GM19043 (cell line): ENCODE results near the gene IL26.
"Not testable (repeated sequence)": the region's sequence is repeated elsewhere in the genome, so short reads cannot be mapped to it uniquely, and the experiment has no call there.

Source experiments
- ATAC-seq: cut with Tn5 transposase; IDR thresholded peaks from one replicate; pipeline ENCODE4 v1.9.1; 2021; ENCODE audit warnings: low read depth; ENCODE audit not compliant: unreplicated experiment

Gene IL26

DNA sequence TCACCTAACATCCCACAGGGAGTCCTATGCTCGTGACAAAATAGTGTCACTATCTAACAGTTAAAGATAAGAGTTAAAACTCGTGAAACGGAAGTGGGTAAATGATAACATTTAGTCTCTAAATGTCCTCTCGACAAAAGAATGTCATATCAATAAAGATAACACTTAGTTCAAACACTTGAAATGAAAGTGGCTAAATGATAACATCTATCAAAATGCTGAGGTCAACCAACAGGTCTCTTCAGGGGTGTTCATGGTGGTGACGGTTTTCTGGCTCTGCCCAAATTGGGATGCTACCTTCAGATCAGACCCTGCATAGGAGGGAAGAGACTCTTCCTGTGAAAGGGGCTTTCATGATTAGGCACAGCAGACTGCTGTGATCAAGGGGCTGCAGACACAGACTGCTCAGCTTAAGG, 22.1 kb downstream of the IL26 start:
- no peak for ATAC-seq

DNA sequence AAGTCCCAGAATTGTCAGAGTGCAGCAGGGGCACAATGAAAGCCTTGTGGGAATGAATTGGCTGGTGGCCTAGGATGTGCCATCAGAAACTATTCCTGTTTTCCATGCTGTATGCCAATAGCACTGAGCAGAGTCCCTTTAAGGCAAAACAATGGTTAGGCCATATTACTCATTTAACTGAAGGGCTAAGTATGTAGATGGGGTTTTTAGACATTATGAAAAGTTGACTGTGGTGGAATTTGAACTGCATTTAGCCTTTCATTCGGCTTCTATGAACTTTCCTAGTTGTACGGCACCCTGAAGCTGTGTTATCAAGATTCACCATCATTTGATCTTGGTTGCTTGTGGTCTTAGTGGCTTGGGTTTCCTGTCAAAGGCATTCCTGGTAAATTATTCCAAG, 24.8 kb downstream of the IL26 start:
- ATAC-seq: no peak

DNA sequence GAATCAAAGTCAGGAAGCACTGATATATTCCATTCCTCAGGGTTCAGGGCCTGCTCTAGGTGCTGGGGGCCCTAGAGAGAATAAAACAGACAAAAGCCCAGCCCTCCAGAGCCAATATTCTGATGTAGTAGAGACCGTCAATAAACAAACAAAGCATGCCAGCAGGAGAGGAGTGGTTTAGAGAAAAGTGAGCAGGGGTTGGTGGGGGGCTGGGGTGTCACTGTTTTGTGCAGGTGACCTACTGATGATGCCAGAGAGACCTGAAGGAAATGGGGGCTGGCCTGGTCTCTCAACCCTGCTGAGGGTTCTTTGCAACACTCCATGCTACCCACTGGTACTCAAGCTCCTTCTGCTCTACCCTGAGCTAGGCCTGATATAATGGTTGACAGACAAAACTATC, 26.5 kb downstream of the IL26 start:
- ATAC-seq: no peak

DNA sequence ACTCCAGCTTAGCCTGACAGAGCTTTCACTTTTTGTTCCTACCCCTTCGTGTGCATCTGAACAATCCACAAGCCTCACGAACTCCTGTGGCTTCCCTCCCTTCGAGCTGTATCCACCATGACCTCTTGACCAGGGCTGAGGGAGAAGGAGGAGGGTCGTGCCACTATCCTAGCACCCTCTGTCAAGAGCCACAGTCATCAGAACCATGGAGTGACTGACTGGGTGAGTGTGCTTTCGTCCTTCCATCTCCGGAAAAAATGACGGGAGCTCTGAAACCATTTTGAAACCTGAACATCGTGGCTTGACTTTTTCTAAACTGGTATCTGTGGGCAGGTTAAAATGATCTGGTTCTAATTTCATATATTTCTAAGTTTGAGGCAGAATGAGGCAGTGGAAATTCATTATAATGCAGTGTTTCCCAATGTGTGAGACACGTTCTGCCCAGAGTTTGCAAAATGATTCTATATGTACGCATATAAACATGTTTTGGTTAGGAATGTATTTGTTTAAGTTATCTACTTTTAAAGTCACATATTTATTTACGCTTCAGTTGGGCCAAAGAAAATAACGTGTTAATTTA, 27.0 kb downstream of the IL26 start:
- no peak for ATAC-seq

DNA sequence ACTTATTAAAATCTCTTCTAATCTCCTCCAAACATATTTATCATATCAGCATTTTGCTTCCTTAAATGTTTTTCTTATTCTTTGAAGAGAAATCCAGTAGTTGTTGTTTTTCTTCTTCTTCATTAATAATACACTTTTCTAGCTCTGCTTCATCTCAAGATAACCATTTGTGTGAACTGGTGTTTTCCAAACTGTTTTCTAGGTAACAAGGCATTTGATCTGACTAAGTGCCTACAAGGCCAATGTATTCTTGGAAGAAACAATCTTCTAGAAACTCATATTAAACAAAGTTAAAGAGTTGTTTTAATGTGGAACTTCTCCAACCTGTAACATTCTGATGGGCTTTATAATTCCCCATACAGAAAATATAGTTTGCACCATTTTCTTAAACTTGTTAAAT, 35.3 kb downstream of the IL26 start:
- no peak for ATAC-seq

DNA sequence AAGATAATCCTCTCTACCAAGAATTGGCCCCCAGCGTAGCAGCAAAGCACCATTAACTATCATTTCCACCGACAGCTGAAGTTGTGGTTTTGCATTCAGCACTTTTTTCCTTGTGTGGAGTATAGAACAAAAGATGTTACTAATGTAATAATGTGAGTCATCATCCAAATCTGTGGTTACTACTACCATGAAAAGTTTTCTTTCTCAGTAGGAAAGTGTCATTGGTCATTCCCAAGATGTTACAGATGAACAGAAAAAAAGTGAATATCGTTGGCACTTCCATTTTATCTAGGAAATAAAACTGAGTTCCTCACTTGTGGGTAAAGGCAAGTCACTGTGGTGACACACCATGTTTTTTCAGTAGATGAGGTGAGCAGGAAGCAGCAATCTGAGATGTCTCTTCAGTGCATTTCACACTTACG, 35.8 kb downstream of the IL26 start:
- no peak for ATAC-seq

DNA sequence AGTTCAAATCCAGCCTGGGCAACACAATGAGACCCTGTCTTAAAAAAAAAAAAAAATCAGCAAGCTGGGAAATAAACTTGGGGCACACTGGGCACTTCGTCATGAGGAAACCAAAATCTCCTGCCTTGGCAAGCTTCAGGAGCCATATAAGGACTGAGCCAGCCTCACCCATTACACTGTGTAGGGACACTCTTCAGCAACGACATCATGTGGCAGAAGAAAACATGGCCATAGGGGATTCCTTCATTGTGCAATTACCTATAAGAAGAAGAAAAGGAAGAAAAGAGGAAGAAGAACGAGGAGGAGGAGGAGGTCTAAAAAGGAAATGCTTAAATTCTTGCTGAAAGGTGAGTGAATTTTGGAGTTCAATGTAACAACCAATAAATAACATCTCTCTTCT, 40.0 kb downstream of the IL26 start:
- ATAC-seq: no peak

DNA sequence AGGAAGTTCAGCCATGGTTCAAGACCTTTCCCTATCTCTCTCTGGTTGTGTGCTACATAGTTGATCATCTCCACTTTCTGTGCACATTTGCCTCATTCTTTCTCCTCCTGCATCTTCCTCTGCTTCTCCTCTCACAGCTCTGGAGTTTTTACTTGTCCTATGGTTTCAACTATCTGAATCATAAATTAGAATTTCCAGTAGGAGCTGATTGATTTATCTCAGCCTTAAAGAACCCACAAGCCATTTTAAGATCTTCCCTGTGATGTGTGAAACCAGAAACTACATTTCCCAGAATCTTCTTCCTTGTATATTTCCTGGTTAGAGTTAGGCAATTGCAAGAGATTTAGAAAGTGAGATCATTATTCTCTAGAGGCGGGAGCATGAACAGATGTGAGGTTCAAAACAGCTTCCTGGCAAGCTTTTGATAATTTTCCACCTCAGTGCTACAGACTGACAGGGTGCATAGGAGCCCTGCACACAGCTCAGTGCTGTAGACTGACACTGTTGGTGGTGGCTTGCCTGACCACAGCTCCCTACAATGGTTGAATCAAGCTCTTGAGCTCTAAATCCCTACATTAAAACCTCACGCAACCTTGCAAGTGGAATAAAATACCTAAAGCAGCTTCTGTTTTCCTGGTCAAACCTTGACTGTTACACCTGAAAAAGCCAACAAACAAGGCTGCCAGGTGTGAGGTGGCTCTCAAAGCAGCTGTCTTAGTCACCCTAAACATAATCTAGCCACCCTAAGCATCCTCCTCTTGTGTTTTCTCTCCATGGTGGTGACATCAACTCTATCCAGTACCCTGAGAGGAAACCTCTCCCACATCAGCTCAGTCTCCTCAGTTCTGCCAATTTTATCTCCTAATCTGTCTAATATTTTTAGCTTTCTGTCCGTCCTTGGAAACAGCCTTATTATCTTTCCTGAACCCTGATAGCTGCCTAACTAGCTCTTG, 44.5 kb downstream of the IL26 start:
- peak; percentile 79 for ATAC-seq

DNA sequence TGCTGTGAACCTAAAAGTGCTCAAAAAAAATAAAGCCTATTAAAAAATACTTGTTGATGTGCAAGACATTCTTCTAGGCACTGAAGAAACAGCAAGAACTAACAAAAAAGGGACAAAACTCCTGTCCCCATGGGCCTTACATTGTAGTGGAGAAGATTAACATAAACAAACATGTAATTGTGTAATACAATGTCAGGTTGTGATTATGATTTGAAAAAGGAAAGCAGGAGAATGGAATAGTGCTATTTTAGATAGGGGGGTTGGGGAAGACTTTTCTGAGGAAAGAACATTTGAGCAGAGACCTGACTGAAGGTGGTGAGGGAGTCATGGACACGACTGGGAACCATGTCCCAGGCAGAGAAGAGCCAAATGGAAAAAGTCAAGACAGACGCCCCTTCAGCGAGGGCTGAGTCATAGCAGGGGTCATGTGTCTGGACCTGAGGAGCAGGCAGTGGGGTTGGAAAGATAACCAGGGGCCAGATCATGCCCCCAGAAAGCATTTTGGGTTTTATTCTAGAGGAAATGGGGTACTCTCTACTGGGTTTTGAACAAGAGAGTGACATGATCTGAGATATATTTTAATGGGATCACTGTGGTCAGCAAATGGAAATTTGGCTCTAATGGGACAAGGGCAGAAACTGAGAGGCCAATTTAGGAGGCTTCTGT, 46.7 kb downstream of the IL26 start:
- no peak for ATAC-seq

DNA sequence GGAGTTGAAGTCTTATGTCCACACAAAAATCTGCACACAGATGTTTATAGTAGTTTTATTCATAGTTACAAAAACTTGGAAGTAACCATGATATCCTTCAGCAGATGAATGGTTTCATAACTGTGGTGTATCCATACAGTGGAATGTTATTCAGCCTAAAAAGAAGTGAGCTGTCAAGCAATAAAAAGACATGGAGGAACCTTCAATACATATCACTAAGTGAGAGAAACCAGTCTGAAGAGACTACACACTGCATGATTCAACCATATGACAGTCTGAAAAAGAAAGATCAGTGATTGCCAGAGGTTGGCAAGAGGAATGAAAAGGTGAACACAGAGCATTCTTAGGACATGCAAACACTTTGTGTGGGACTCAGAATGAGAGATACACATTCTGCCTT, 47.4 kb downstream of the IL26 start:
- no peak for ATAC-seq

DNA sequence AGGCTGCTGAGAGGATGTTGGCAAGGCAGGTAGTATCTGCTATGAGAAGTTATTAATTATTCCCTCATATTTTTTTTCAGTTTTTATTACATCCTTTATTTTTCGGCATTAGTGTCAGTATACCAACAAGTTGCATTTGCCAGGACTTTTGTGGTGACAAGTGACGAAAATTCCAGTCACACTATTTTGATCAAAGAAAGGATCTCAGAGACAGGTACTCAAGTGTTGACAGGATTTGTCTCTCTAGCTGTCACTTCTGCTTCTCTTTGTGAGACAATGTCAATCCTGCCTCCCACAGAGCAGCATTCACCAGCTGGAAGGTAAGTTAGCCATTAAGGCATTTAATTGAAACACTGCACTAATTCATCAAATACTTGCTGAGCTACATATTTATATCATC, 48.0 kb downstream of the IL26 start:
- ATAC-seq: no peak

DNA sequence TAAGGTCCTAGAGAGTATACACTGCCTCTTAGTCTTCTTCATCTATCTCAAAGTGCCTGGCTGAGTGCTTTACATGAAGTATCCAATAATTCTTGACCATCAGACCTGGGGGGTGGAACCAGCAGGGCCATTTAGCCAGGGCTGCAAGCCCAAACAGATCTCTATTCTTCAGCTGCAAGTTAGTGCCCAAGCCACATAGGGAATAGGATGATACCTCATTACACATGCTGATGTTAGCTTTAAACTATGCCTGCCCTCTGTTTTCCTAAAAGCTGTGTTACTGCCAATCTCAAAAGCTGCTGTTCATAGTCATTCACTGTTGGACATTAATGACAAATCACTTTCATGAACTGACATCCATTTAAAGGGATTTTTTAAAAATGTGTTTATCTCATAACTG, 49.4 kb downstream of the IL26 start:
- ATAC-seq: no peak

DNA sequence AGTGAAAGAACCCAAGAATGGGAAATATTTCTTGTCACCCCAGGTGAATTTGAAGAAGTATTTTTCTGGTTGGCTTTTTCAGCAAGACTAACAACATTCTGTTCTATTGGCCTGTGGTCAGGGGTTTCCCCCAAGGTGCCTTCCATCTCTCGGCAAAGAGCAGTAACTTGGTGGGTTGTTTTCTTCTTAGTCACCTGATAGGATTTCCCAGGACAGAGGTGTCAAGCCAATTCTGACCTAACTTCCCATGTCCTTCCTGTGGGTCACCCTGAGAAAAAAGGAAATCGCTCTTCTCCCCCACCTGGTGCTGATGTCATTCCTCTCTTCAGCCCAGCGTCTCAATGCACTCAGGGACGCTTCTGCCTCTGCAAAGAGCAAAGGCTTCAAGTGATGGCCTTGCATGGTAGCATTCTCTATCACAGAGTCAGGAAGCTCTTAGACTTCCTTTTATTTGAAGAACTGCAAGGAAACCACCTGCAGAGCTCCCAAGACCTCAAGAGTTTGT, 50.0 kb downstream of the IL26 start:
- peak; percentile 80 for ATAC-seq

DNA sequence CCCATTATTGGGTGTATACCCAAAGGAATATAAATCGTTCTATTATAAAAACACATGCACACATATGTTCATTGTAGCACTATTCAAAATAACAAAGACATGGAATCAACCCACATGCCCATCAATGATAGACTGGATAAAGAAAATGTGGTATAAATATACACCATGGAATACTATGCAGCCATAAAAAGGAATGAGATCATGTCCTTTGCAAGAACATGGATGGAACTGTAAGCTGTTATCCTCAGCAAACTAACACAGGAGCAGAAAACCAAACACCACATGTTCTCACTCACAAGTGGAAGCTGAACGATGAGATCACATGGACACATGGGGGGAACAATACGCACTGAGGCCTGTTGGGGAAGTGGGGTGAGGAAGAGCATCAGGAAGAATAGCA, 50.8 kb downstream of the IL26 start:
- ATAC-seq: not testable (repeated sequence)

DNA sequence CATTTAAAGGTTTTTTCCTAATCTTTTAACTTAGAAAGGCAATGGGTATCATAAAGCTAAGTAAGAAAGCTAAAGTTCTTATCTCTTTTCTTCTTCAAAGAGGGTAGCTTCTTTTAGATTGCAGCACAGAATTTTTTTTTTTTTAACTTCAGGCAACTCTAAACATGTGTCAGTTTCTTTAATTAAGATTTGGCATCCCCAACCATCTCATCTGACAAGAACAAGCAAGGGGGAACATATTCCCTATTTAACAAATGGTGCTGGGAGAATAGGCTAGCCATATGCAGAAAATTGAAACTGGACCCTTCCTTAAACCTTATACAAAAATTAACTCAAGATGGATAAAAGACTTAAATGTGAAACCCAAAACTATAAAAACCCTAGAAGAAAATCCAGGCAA, 51.8 kb downstream of the IL26 start:
- no peak for ATAC-seq

DNA sequence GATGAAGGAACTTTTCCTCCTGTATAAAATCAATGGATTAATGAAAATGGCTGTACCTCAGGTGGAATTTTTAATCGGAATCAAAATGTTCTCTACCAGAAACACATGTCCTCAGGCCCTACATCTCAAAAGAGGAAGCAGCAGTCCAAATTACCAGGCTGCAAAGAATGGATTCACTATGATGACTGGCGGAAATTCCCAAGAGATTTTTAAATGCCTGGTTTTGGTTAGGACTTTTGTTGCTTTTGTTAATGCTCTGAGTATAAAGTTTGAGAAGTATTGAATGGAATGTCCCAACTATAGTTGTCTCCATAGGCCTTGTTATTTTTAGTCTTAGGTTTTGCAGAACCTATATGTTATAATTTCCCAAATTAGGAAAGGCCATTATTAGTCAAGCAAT, 54.9 kb downstream of the IL26 start:
- ATAC-seq: no peak

DNA sequence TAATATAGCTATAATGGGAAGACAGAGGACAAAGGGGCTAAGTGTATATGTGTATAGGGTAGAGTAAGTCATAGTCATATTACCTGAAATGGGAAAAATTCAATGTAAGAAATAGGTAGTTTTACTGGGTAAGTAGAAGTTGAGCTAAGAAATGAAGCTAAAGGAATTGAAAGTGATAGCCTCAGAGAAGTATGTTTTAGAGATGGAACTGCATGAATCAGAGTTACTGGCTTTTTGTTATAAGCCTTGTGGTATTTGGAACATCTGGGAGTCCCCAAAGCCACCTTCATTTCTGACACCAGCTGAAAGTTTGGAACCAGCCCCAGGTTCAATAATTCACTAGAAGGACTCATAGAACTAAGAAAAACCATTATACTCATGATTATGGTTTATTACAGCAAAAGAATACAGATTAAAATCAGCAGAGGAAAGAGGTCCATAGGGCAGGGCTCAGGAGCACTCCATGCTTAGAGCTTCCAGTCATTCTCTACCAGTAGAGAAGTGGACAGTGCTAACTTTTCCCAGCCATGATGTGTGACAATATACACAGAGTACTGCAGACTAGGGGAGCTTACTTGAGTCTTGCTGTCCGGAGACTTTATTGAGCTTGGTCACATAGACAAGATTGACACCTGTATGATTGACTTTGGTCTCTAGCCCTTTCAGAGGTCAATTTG, 56.3 kb downstream of the IL26 start:
- ATAC-seq: no peak

DNA sequence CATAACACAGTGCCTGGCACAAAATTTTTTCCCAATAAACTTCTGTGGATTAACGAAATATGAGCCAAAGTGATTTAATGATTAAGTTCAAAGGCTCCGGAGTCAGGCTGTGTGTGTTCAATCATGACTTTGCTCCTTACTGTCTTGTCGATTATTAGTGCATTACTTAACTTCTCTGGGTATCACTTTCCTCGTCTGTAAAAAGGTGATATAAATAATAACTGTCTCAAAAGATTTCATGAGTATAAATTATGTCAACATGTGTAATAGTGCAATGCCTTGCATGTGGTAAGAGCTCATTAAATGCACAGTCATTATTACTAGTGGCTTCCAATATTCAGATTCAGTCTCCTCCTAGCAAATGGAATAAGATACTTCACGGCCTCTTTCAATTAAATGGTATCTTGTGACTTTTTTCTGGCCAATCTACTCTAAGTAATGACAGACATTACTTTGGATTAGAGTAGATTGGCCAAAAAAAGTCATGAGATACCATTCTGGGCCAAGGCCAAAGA, 59.2 kb downstream of the IL26 start:
- ATAC-seq: no peak

DNA sequence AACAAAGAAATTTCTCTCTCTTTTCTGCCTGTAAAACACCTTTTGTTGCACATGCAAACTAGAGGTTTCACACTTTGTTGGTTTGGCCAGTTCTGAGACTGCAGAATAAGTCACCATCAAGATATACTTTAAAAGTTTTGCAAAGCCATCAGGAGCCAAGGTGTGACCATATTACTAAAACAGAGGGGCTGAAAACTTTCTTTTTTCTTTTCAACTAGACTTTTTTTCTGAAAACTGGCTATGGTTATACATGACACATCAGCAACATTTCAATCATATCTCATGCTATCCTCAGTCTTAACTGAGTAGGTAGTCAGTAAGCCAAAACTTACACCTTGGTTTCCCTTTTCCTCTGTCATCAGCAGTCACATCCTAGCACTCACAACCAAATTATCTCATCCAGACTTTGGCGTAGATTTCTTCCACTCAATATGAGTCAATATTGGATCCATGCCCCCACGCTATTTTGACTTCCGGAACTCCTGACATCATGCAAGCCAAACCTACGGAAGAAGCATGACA, 62.0 kb downstream of the IL26 start:
- ATAC-seq: peak; percentile 57

DNA sequence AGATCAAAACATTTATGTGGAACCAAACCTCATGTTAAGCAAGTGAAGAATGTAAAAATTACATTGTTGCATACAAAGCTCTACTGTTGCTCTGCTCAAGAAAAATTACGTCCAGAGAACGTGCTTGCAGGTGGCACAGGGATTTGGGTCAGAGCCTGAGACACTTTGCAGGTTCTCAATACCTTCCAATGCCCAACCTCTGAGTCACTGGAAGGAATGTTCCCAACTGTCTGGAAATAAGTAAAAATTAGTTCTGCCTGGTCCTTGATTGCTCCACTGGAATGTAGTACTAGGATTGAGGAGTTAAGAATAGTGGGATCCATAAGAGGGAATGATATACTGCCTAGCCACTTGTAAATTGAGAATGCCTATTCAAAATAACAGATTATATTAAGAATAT, 63.2 kb downstream of the IL26 start:
- no peak for ATAC-seq
